ENCODE data around the gene HACD4.
A peak's percentile ranks its signal among the peaks of the same experiment; 100 is the strongest.

HACD4 gene

DNA sequence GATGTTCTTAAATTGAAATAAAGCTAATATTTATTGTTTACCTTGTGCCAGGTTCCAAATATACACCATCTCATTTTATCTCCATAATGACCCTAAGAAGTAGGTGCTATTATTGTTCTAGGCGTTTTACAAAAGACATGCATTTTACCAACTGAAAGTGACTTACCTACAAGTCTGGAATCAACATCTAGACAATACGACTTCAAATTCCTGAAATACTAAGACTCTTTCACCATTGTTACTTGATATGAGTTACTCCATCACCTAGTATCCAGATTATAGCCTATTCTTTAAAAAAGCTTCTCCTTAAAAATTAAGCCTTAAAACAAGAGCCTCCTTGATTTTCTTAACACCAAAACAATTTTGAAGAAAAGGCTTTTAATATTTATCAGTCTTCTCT, 13.3 kb downstream of the HACD4 start:
- no peak for DNase-seq (ENCODE audit: low read depth)
- TF ChIP-seq, protein P1, sequence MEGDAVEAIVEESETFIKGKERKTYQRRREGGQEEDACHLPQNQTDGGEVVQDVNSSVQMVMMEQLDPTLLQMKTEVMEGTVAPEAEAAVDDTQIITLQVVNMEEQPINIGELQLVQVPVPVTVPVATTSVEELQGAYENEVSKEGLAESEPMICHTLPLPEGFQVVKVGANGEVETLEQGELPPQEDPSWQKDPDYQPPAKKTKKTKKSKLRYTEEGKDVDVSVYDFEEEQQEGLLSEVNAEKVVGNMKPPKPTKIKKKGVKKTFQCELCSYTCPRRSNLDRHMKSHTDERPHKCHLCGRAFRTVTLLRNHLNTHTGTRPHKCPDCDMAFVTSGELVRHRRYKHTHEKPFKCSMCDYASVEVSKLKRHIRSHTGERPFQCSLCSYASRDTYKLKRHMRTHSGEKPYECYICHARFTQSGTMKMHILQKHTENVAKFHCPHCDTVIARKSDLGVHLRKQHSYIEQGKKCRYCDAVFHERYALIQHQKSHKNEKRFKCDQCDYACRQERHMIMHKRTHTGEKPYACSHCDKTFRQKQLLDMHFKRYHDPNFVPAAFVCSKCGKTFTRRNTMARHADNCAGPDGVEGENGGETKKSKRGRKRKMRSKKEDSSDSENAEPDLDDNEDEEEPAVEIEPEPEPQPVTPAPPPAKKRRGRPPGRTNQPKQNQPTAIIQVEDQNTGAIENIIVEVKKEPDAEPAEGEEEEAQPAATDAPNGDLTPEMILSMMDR (conservative IDR thresholded peaks at IDR 0.05; ENCODE audit: low read length) = no peak
- H3K4me3 ChIP-seq (ENCODE audit: low read length) = no peak overlapping the region

DNA sequence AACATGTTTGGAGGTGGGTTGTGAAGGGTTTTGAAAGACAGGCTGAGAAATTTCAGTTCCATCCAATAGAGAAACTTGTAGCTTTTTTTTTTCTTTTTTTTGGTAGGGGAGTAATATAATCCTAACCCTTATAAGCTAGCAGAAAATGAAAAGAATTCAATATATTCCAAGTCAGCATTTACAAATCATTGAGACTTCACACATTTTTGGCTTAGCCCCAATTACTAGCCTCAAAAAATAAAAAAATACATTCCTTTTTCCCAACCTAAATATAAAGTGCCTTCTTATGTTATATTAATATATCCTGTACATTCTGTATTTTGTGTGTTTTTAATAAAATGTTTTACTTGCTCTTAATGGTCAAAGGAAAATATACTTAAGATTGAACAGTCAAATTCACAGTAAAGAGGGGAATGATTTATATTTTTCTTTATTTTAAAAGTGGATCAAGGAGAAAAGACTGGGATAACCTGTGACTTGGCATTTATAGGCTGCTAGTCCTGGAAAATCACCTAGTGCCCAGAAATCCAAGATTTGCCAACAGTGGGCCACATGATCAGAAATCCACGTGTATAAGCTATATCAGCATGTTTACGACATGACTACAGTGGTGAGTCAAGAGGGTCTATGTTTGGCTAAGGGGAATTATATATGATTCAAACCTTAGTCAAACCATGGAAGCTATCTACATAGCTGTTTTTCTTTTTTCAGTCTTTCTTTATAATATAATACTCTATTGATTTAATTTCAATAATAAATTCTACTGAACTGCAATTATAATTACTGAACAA, 14.5 kb downstream of the HACD4 start:
- TF ChIP-seq, protein P1 (conservative IDR thresholded peaks at IDR 0.05; ENCODE audit: low read length) = no peak
- DNase-seq (ENCODE audit: low read depth) = peak; percentile 25

DNA sequence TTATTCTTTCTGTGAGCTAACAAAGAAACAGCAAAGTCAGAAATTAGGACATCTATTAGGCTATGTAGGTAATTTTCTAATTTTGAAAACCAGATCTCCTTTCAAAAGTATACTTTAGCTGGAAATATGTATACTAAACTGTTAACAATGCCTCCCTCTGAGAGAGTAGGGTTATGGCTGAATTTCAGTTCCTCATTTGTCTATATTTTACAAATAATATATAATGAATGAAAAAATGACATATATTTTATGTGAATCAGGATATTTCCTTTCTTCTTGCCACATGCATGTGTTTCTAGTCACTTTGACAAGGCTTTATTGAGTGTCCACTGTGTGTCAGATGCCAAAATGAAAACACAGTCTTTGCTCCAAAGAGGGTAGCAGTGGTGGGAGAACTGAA, 15.4 kb downstream of the HACD4 start:
- TF ChIP-seq, protein P1 (conservative IDR thresholded peaks at IDR 0.05; ENCODE audit: low read length) = no peak
- H3K4me3 ChIP-seq (ENCODE audit: low read length) = no peak overlapping the region
- DNase-seq (ENCODE audit: low read depth) = no peak

More for the DNA sequence above, 14.5 kb downstream of the HACD4 start:
- no peak overlapping the region for H3K4me3 ChIP-seq (ENCODE audit: low read length)

DNA sequence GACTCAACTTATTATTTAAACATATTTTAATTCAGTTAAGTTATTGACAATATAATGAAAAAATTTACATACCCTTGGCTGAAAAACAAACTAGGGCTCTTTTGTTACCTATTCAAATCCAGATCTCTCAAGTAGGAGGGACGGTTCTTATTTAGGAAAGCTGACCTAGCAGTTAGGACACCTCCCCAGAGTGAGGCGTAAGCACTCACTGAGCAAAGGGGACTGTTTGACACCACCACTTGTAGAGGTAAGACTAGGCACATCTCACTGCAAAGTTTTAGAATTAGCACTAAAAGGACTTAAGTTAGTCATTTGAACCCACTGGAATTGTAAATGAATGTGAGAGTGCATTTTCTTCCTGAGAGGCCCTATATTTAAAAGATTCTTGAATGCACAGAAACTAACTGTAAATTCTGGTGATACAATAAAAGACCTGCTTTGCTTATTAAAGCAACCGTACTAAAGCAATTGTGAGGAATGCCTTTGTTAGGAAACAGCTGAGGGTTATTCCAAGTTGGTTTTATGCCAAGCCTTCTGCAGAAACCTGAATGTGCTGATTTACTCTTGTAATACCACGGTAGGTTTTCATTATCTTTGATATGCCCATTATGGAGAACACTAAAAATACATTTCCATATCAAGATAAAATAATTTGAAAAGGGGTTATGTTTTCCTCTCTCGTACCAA, 16.2 kb downstream of the HACD4 start:
- DNase-seq (ENCODE audit: low read depth) = peak; percentile 36
- H3K4me3 ChIP-seq (ENCODE audit: low read length) = no peak overlapping the region
- TF ChIP-seq, protein P1 (conservative IDR thresholded peaks at IDR 0.05; ENCODE audit: low read length) = no peak

DNA sequence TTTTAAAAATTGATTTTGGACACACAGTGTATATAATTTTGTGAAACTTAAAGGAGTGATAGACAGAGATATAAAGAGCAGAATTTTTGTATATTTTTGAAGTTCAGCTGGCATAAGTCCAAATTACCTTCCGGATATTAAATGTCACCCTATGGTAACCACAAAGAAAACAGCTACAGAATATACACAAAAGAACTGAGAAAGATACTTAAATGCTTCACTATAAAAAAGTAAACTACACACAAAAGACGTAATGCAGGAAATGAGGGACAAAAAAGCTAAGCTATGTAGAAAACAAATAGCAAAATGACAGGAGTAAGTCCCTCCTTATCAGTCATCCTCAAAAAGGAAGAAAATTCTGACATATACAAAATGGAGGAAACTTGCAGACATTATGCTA, 29.4 kb downstream of the HACD4 start:
- TF ChIP-seq, protein P1 (conservative IDR thresholded peaks at IDR 0.05; ENCODE audit: low read length) = no peak
- DNase-seq (ENCODE audit: low read depth) = no peak
- no peak overlapping the region for H3K4me3 ChIP-seq (ENCODE audit: low read length)

DNA sequence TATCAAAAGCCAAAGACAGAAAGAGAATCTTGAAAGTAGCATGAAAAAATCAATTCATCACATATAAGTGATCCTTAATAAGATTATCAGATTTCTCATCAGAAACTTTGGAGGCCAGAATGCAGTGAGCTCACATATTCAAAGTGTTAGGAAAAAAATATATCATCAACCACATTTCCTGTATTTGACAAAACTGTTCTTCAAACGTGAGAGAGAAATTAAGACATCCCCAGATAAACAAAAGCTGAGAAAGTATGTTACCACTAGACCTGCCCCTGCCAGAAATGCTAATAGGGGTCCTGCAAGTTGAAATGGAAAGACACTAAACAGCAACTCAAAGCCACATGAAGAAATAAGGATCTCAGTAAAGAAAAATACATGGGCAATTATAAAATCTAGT, 29.9 kb downstream of the HACD4 start:
- DNase-seq (ENCODE audit: low read depth) = no peak
- TF ChIP-seq, protein P1 (conservative IDR thresholded peaks at IDR 0.05; ENCODE audit: low read length) = no peak
- no peak overlapping the region for H3K4me3 ChIP-seq (ENCODE audit: low read length)
